H1 (cell line): ENCODE data around the gene RHBDD1. TPM values are rescaled to one million over a fixed set of nuclear protein-coding genes. Genes with fewer than 3 reads are reported as not detected.

Experiments used
- CTCF ChIA-PET: fragments of 300-600 bp; sonication (Branson Sonifier 250); formaldehyde crosslinking; loops from one replicate; lab custom pipeline; 2021; ENCODE audit not compliant: partially characterized antibody; lab: Charles Lee
- POLR2A ChIA-PET: fragments of 300-600 bp; sonication (Branson Sonifier 250); formaldehyde crosslinking; loops from one replicate; lab custom pipeline; 2021; ENCODE audit warnings: inconsistent platforms; ENCODE audit not compliant: partially characterized antibody; lab: Charles Lee
- DNase-seq, 2 experiments: peaks; one replicate each; pipeline versions ENCODE4 v3.0.0 to v3.0.0-alpha.2; 2010 to 2022; ENCODE audit warnings: low spot score in 2 of 2, low read depth in 1 of 2, mixed read lengths in 1 of 2
- FAIRE-seq: peaks from 2 replicates; lab custom pipeline; 2011; peaks lifted over from hg19 to GRCh38; lab: Jason Lieb, UNC
- H2AFZ ChIP-seq: 2 replicates; pipeline ENCODE4 v1.8.1; 2012; ENCODE audit warnings: low read length, inconsistent platforms
- H2AK5ac ChIP-seq: 2 replicates; pipeline ENCODE4 v1.6.1; 2013; ENCODE audit warnings: low read depth, low read length
- H2BK120ac ChIP-seq: replicated peaks from 2 replicates; pipeline ENCODE3; 2013; ENCODE audit warnings: low read depth, low read length, inconsistent platforms
- H2BK12ac ChIP-seq: 2 replicates; pipeline ENCODE4 v1.6.1; 2013; ENCODE audit warnings: low read depth, low read length
- H2BK15ac ChIP-seq: 2 replicates; pipeline ENCODE4 v1.6.1; 2013; ENCODE audit warnings: low read length
- H2BK20ac ChIP-seq: 2 replicates; pipeline ENCODE4 v1.6.1; 2013; ENCODE audit warnings: low read length
- H2BK5ac ChIP-seq: 2 replicates; pipeline ENCODE4 v1.6.1; 2013; ENCODE audit warnings: low read depth, low read length
- H3K14ac ChIP-seq: 2 replicates; pipeline ENCODE4 v1.6.1; 2013; ENCODE audit warnings: inconsistent platforms; ENCODE audit not compliant: insufficient read length
- H3K18ac ChIP-seq: 2 replicates; pipeline ENCODE4 v1.6.1; 2013; ENCODE audit warnings: low read length; ENCODE audit errors: extremely low read depth
- H3K23ac ChIP-seq: 2 replicates; pipeline ENCODE4 v1.6.1; 2013; ENCODE audit warnings: inconsistent platforms; ENCODE audit not compliant: insufficient read length
- H3K23me2 ChIP-seq: 2 replicates; pipeline ENCODE4 v1.6.1; 2013; ENCODE audit warnings: low read depth, low read length
- H3K27ac ChIP-seq: 2 replicates; pipeline ENCODE4 v1.6.1; 2011; ENCODE audit warnings: low read depth, low read length, inconsistent platforms
- H3K27me3 ChIP-seq, 4 experiments: replicated peaks in 1 of 4; 1 replicate in 1 of 4; 2 replicates in 3 of 4; pipeline versions ENCODE4 v1.6.1 to v1.8.1; 2011 to 2013; ENCODE audit warnings: low read length in 3 of 4, mild to moderate bottlenecking in 3 of 4, inconsistent platforms in 2 of 4, mixed read lengths in 2 of 4, moderate library complexity in 1 of 4; ENCODE audit not compliant: control insufficient read depth in 3 of 4, insufficient read depth in 3 of 4; ENCODE audit errors: extremely low read depth in 1 of 4
- H3K36me3 ChIP-seq, 4 experiments: 2 replicates each; pipeline versions ENCODE4 v1.6.1 to v1.8.1; 2011 to 2013; ENCODE audit warnings: mild to moderate bottlenecking in 4 of 4, low read length in 3 of 4, moderate library complexity in 2 of 4, control low read depth in 1 of 4, inconsistent platforms in 1 of 4; ENCODE audit not compliant: insufficient read depth in 4 of 4, control insufficient read depth in 2 of 4
- H3K4ac ChIP-seq: replicated peaks from 2 replicates; pipeline ENCODE3; 2013; ENCODE audit warnings: low read length, low read depth, mixed read lengths, inconsistent platforms; ENCODE audit not compliant: insufficient read length
- H3K4me1 ChIP-seq, 4 experiments: replicated peaks in 1 of 4; 1 replicate in 1 of 4; 2 replicates in 3 of 4; pipeline versions ENCODE4 v1.6.1 to v1.8.1; 2011 to 2013; ENCODE audit warnings: low read length in 3 of 4, inconsistent platforms in 2 of 4, mixed read lengths in 1 of 4; ENCODE audit not compliant: insufficient read depth in 4 of 4, control insufficient read depth in 3 of 4
- H3K4me2 ChIP-seq, 2 experiments: 2 replicates each; pipeline versions ENCODE4 v1.6.1 to v1.8.1; 2011 to 2013; ENCODE audit warnings: low read depth in 2 of 2, low read length in 2 of 2, control low read depth in 1 of 2, inconsistent platforms in 1 of 2, mild to moderate bottlenecking in 1 of 2; ENCODE audit not compliant: insufficient read depth in 1 of 2
- H3K4me3 ChIP-seq, 4 experiments: fragments of 200-600, 300-600 bp in 1 of 4; sonication (generic), shearing (Covaris generic), sonication (Bioruptor Twin) in 1 of 4; 2 replicates each; pipeline versions ENCODE4 v1.5.1 to v1.8.1; 2011 to 2016; ENCODE audit warnings: low read length in 4 of 4, low read depth in 3 of 4, control low read depth in 2 of 4, inconsistent platforms in 2 of 4, mild to moderate bottlenecking in 2 of 4, mixed read lengths in 1 of 4, moderate library complexity in 1 of 4; ENCODE audit not compliant: insufficient read depth in 2 of 4; ENCODE audit errors: extremely low read depth in 1 of 4
- H3K56ac ChIP-seq: replicated peaks from 2 replicates; pipeline ENCODE3; 2013; ENCODE audit warnings: low read depth, mild to moderate bottlenecking, mixed read lengths, low read length, inconsistent platforms; ENCODE audit not compliant: insufficient read length
- H3K79me1 ChIP-seq: 2 replicates; pipeline ENCODE4 v1.6.1; 2013; ENCODE audit warnings: low read depth, low read length, control low read depth
- H3K79me2 ChIP-seq, 2 experiments: 2 replicates each; pipeline versions ENCODE4 v1.6.1 to v1.8.1; 2012 to 2013; ENCODE audit warnings: low read length in 2 of 2, mild to moderate bottlenecking in 2 of 2, inconsistent platforms in 1 of 2; ENCODE audit not compliant: insufficient read depth in 2 of 2, control insufficient read depth in 1 of 2
- H3K9ac ChIP-seq, 4 experiments: replicated peaks in 1 of 4; 1 replicate in 1 of 4; 2 replicates in 3 of 4; pipeline versions ENCODE4 v1.6.1 to v1.8.1; 2011 to 2013; ENCODE audit warnings: low read depth in 3 of 4, low read length in 3 of 4, control low read depth in 2 of 4, mild to moderate bottlenecking in 2 of 4, moderate library complexity in 2 of 4, inconsistent platforms in 1 of 4; ENCODE audit errors: extremely low read depth in 1 of 4
- H3K9me3 ChIP-seq, 2 experiments: 2 replicates each; pipeline versions ENCODE4 v1.6.1 to v1.8.1; 2012 to 2013; ENCODE audit warnings: mild to moderate bottlenecking in 2 of 2, moderate library complexity in 2 of 2, control low read depth in 1 of 2, inconsistent platforms in 1 of 2, low read depth in 1 of 2, low read length in 1 of 2, mixed read lengths in 1 of 2; ENCODE audit not compliant: insufficient read depth in 2 of 2
- H4K20me1 ChIP-seq, 2 experiments: replicated peaks in 1 of 2; 2 replicates each; pipeline versions ENCODE3 to v1.8.1; 2011 to 2013; ENCODE audit warnings: inconsistent platforms in 2 of 2, low read length in 2 of 2, mild to moderate bottlenecking in 1 of 2; ENCODE audit not compliant: insufficient read depth in 2 of 2, control insufficient read depth in 1 of 2
- H4K5ac ChIP-seq: 2 replicates; pipeline ENCODE4 v1.6.1; 2013; ENCODE audit warnings: low read length, low read depth, mixed read lengths, inconsistent platforms; ENCODE audit not compliant: insufficient read length
- H4K8ac ChIP-seq: 2 replicates; pipeline ENCODE4 v1.8.0; 2013; ENCODE audit warnings: mild to moderate bottlenecking, moderate library complexity, low read length, inconsistent platforms; ENCODE audit not compliant: insufficient read depth; ENCODE audit errors: extremely low read depth
- H4K91ac ChIP-seq: replicated peaks from 2 replicates; pipeline ENCODE3; 2013; ENCODE audit warnings: low read length, mixed read lengths, inconsistent platforms; ENCODE audit not compliant: insufficient read length
- CHD2 ChIP-seq: IDR thresholded peaks from 2 replicates; pipeline ENCODE4 v1.6.1; 2012; ENCODE audit warnings: low read length, improper control_type of control experiment
- E2F6 ChIP-seq: IDR thresholded peaks from 2 replicates; pipeline ENCODE4 v1.6.1; 2012; ENCODE audit warnings: inconsistent platforms
- EZH2 ChIP-seq: fragments of 200-600 bp; sonication (generic); IDR thresholded peaks from 2 replicates; pipeline ENCODE4 v1.7.1; 2012; ENCODE audit warnings: low read depth, mild to moderate bottlenecking, moderate library complexity, low read length, inconsistent platforms; ENCODE audit not compliant: severe bottlenecking
- FOSL1 ChIP-seq: IDR thresholded peaks from 2 replicates; pipeline ENCODE4 v1.6.1; 2011; ENCODE audit warnings: mild to moderate bottlenecking, low read depth, low read length, moderate library complexity; ENCODE audit not compliant: insufficient read depth
- JUN ChIP-seq: IDR thresholded peaks from 2 replicates; pipeline ENCODE4 v1.6.1; 2011; ENCODE audit warnings: low read depth, mild to moderate bottlenecking, improper control_type of control experiment, low read length
- NANOG ChIP-seq: IDR thresholded peaks from 2 replicates; pipeline ENCODE4 v1.6.1; 2011; ENCODE audit warnings: low read length, low read depth, mild to moderate bottlenecking, inconsistent platforms; ENCODE audit not compliant: insufficient read depth, poor library complexity, severe bottlenecking
- POLR2AphosphoS5 ChIP-seq: IDR thresholded peaks from 2 replicates; pipeline ENCODE4 v1.6.1; 2011; ENCODE audit warnings: low read depth, low read length
- SIRT6 ChIP-seq: IDR thresholded peaks from one replicate; pipeline ENCODE4 v1.7.1; 2012; ENCODE audit warnings: low read length, inconsistent platforms
- SIX5 ChIP-seq: IDR thresholded peaks from 2 replicates; pipeline ENCODE4 v1.6.1; 2011; ENCODE audit warnings: mild to moderate bottlenecking, low read depth, low read length
- TEAD4 ChIP-seq: IDR thresholded peaks from 2 replicates; pipeline ENCODE4 v1.6.1; 2012; ENCODE audit warnings: low read depth, low read length, inconsistent platforms, mixed read lengths
- ZNF274 ChIP-seq: IDR thresholded peaks from 2 replicates; pipeline ENCODE4 v1.7.0; 2012; ENCODE audit warnings: low read length, borderline replicate concordance; ENCODE audit errors: extremely low read depth
- WGBS, 2 experiments: shearing (Covaris generic) in 1 of 2; methylation state at CpG; one replicate each; pipeline versions ENCODE4 v1.1.6 to v1.1.7; 2013 to 2015; ENCODE audit warnings: low lambda C conversion rate in 2 of 2, mixed read lengths in 2 of 2, inconsistent platforms in 1 of 2, low coverage in 1 of 2, missing lambda C conversion rate in 1 of 2; ENCODE audit not compliant: insufficient replicate concordance in 2 of 2, insufficient coverage in 1 of 2, insufficient read length in 1 of 2; ENCODE audit errors: extremely low coverage in 1 of 2, missing lambda C conversion rate in 1 of 2; 5-methylcytosine and 5-hydroxymethylcytosine counted together
- polyA plus RNA-seq, 7 experiments: library from polyadenylated mRNA; depleted of rRNA in 3 of 7; stranded (reverse) in 5 of 7; unstranded in 2 of 7; fragments of >200 nt in 5 of 7; fragments of 200-250 nt in 2 of 7; gene quantifications; 1 replicate in 5 of 7; 2 replicates in 1 of 7; 4 replicates in 1 of 7; pipeline versions ENCODE4 v1.2.1 to v1.2.3, GENCODE V29; 2011 to 2013; ENCODE audit warnings: missing spikeins in 2 of 7, mixed read lengths in 2 of 7
- total RNA-seq: library from RNA; stranded (reverse); fragmentation: NEBNext Ultra II Directional; extraction: Animal tissue kit (Norgen Biotek cat#: 25700); gene quantifications from 2 replicates; pipeline ENCODE4 v1.2.1, GENCODE V29; 2021
- TF ChIP-seq, protein P1 (sequence below), 3 experiments: IDR thresholded peaks; 1 replicate in 2 of 3; 2 replicates in 1 of 3; pipeline versions ENCODE4 v1.5.1 to v1.6.1; 2011; ENCODE audit warnings: low read length in 3 of 3, mild to moderate bottlenecking in 3 of 3, inconsistent platforms in 2 of 3, low read depth in 1 of 3, moderate library complexity in 1 of 3; ENCODE audit not compliant: insufficient read depth in 1 of 3; ENCODE audit errors: control extremely low read depth in 1 of 3

Gene RHBDD1
- total and polyA plus RNA-seq, 2 of the 8 experiments (the other 6 are each of a cell fraction or from before 2014, with no cell fraction given): 10.5 to 23.1 TPM

GRCh38 chr2:226882606-226883005 is 46.8 kb downstream of the RHBDD1 start:
- Histone ChIP-seq H2AFZ (no peak overlapping the region), H2AK5ac (no peak overlapping the region), H2BK20ac (no peak overlapping the region), H3K9ac (no peak overlapping the region), H4K8ac (no peak overlapping the region), H4K5ac (no peak overlapping the region), H3K36me3 (no peaks in the 10 kb centered on the region; a peak in 1 of 8 replicates), H3K4me2 (no peak overlapping the region), H3K23me2 (no peaks in the 10 kb centered on the region; the same call in 1 of the 2 replicates), H2BK120ac (no peak overlapping the region), H3K4me3 (no peak overlapping the region), H2BK5ac (no peak overlapping the region), H4K91ac (no peak overlapping the region), H4K20me1 (peaks cover 0 to 1% of the 10 kb centered on the region in 2 experiments), H3K23ac (no peak overlapping the region), H3K9me3 (no peaks in the 10 kb centered on the region), H3K4ac (no peak overlapping the region), H3K79me2 (no peaks in the 10 kb centered on the region), H3K79me1 (no peaks in the 10 kb centered on the region), H3K4me1 (no peaks in the 10 kb centered on the region), H3K56ac (no peak overlapping the region), H2BK15ac (no peak overlapping the region), H3K14ac (no peak overlapping the region), H3K18ac (no peak overlapping the region), H3K27ac (no peak overlapping the region), H3K27me3 (no peaks in the 10 kb centered on the region), H2BK12ac (no peak overlapping the region)
- 99% methylated on average over 4 of the region's 4 CpGs; no CpG with 5 or more reads in 1 of the 2 experiments for WGBS, 2 experiments
- POLR2A ChIA-PET: no interaction called here
- FAIRE-seq (no peak), DNase-seq (no peak)
- CTCF ChIA-PET: no interaction called here
- TF ChIP-seq EZH2 (no peak), POLR2AphosphoS5 (no peak), FOSL1 (no peak), E2F6 (no peak), CHD2 (no peak), ZNF274 (no peak), SIX5 (no peak), TEAD4 (no peak), JUN (no peak), SIRT6 (no peak), NANOG (no peak)
- TF ChIP-seq, protein P1, sequence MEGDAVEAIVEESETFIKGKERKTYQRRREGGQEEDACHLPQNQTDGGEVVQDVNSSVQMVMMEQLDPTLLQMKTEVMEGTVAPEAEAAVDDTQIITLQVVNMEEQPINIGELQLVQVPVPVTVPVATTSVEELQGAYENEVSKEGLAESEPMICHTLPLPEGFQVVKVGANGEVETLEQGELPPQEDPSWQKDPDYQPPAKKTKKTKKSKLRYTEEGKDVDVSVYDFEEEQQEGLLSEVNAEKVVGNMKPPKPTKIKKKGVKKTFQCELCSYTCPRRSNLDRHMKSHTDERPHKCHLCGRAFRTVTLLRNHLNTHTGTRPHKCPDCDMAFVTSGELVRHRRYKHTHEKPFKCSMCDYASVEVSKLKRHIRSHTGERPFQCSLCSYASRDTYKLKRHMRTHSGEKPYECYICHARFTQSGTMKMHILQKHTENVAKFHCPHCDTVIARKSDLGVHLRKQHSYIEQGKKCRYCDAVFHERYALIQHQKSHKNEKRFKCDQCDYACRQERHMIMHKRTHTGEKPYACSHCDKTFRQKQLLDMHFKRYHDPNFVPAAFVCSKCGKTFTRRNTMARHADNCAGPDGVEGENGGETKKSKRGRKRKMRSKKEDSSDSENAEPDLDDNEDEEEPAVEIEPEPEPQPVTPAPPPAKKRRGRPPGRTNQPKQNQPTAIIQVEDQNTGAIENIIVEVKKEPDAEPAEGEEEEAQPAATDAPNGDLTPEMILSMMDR (IDR thresholded peaks at IDR 0.05; ENCODE audit: control extremely low read depth in 1 of 3, insufficient read depth in 1 of 3, low read depth in 1 of 3, low read length in 3 of 3): no peak
